Activated T-helper 1 cell treated with anti-CD3 and anti-CD28 coated beads, Interleukin-2, amount 50 U/mL, for 16 hours (primary cell): ENCODE measurements around the gene PFKL.
A peak's percentile ranks its signal among the peaks of the same experiment; 100 is the strongest.
"Not testable (repeated sequence)": the region's sequence is repeated elsewhere in the genome, so short reads cannot be mapped to it uniquely, and the experiment has no call there.

Experiments used
- DNase-seq, 2 donors: peaks; one replicate each; pipeline ENCODE4 v3.0.0-alpha.2; 2020; ENCODE audit warnings: low read depth in 1 of 2, low spot score in 1 of 2

Gene PFKL

GRCh38 chr21:44293551-44294231 is 6.2 kb upstream of the PFKL start:
- DNase-seq: no peak

- DNase-seq: no peak
These were observed 5.3 kb upstream of the PFKL start for GRCh38 chr21:44294391-44295162.

GRCh38 chr21:44295163-44295573 is 4.7 kb upstream of the PFKL start:
- DNase-seq: no peak

GRCh38 chr21:44295646-44296045 is 4.2 kb upstream of the PFKL start:
- DNase-seq: no peak

- DNase-seq: no peak
These were observed 3.7 kb upstream of the PFKL start for GRCh38 chr21:44296103-44296519.

GRCh38 chr21:44296916-44297315 is 2.9 kb upstream of the PFKL start:
- DNase-seq: no peak

GRCh38 chr21:44297525-44298290 is 2.1 kb upstream of the PFKL start:
- peak; percentile 48 to 61 for DNase-seq

GRCh38 chr21:44298301-44298700 is 1.6 kb upstream of the PFKL start:
- DNase-seq: no peak

- no peak for DNase-seq
These were observed 782 bp upstream of the PFKL start for GRCh38 chr21:44299085-44299457.

GRCh38 chr21:44300262-44300959 is 558 bp downstream of the PFKL start:
- DNase-seq: peak; percentile 29 to 44

GRCh38 chr21:44301141-44301540 is 1.3 kb downstream of the PFKL start:
- no peak for DNase-seq

GRCh38 chr21:44301961-44302406 is 2.1 kb downstream of the PFKL start:
- no peak for DNase-seq

GRCh38 chr21:44302573-44303401 is 2.9 kb downstream of the PFKL start:
- not testable (repeated sequence) for DNase-seq

- no peak for DNase-seq
These were observed 3.7 kb downstream of the PFKL start for GRCh38 chr21:44303490-44303981.

GRCh38 chr21:44304011-44304616 is 4.3 kb downstream of the PFKL start:
- DNase-seq: no peak

GRCh38 chr21:44304877-44305293 is 5.0 kb downstream of the PFKL start:
- DNase-seq: peak in 1 of 2 donors; percentile 22

- no peak for DNase-seq
These were observed 5.8 kb downstream of the PFKL start for GRCh38 chr21:44305691-44306090.

GRCh38 chr21:44306936-44307704 is 7.3 kb downstream of the PFKL start:
- DNase-seq: no peak
